Lung (tissue), 12 donors: Measurements from ENCODE around the gene KPNA2. TPM values are rescaled to one million over a fixed set of nuclear protein-coding genes. Genes with fewer than 3 reads are reported as not detected.

Source experiments
- ATAC-seq: fragments of 200-7000 bp; cut with Tn5 transposase; one replicate; pipeline ENCODE4 v1.9.1; 2020; ENCODE audit warnings: moderate number of reproducible peaks; ENCODE audit not compliant: insufficient read depth, low FRiP score
- DNase-seq, 3 donors: peaks; one replicate each; pipeline ENCODE4 v3.0.0-alpha.2; 2013 to 2017
- H3K27ac ChIP-seq, 2 donors: one replicate each; pipeline ENCODE4 v1.5.1; 2013; ENCODE audit warnings: mild to moderate bottlenecking in 2 of 2, moderate library complexity in 2 of 2, control low read depth in 1 of 2, inconsistent platforms in 1 of 2, low read depth in 1 of 2, low read length in 1 of 2
- H3K27me3 ChIP-seq, 3 donors: one replicate each; pipeline ENCODE4 v1.5.1; 2013; ENCODE audit warnings: low read length in 2 of 3; ENCODE audit not compliant: control insufficient read depth in 3 of 3, insufficient read depth in 3 of 3
- H3K36me3 ChIP-seq, 4 donors: one replicate each; pipeline ENCODE4 v1.5.1; 2013; ENCODE audit warnings: low read length in 4 of 4, mild to moderate bottlenecking in 1 of 4, moderate library complexity in 1 of 4; ENCODE audit not compliant: control insufficient read depth in 4 of 4, insufficient read depth in 4 of 4
- H3K4me1 ChIP-seq, 5 donors: one replicate each; pipeline ENCODE4 v1.5.1; 2013; ENCODE audit warnings: low read length in 5 of 5, mild to moderate bottlenecking in 2 of 5, moderate library complexity in 1 of 5; ENCODE audit not compliant: control insufficient read depth in 5 of 5, insufficient read depth in 5 of 5
- H3K4me3 ChIP-seq: one replicate; pipeline ENCODE4 v1.5.1; 2013; ENCODE audit warnings: mild to moderate bottlenecking, control low read depth, moderate library complexity
- H3K9ac ChIP-seq, 2 donors: one replicate each; pipeline ENCODE4 v1.5.1; 2013; ENCODE audit warnings: low read length in 2 of 2, control low read depth in 1 of 2; ENCODE audit not compliant: insufficient read depth in 1 of 2
- H3K9me3 ChIP-seq, 4 donors: one replicate each; pipeline ENCODE4 v1.5.1; 2013; ENCODE audit warnings: low read length in 3 of 4, mild to moderate bottlenecking in 1 of 4, moderate library complexity in 1 of 4; ENCODE audit not compliant: control insufficient read depth in 4 of 4, insufficient read depth in 3 of 4
- CTCF ChIP-seq: IDR thresholded peaks from 2 replicates; pipeline ENCODE4 v1.5.1; 2012; ENCODE audit warnings: mild to moderate bottlenecking; ENCODE audit errors: control extremely low read depth, extremely low read depth
- WGBS, 2 donors: extraction: QIAGEN DNeasy Blood & Tissue Kit; methylation state at CpG; one replicate each; pipeline ENCODE4 v1.1.7; 2013; 5-methylcytosine and 5-hydroxymethylcytosine counted together
- polyA plus RNA-seq, 2 donors: library from polyadenylated mRNA; stranded (reverse); fragments of 200-250 nt; gene quantifications; one replicate each; pipeline ENCODE4 v1.2.1, GENCODE V29; 2013
- total RNA-seq, 2 donors: library from RNA; depleted of rRNA in 1 of 2; stranded (reverse); fragments of >200 nt in 1 of 2; gene quantifications; one replicate each; pipeline ENCODE4 v1.2.1, GENCODE V29; 2014 to 2021
- donor health status: control.
- donor health status: control.
- donor health status: Bipolar disorder and iron deficiency.
- donor health status: healthy.
- donor health status: DM: yes; HTN: yes; CAD: no.

The KPNA2 gene
- total and polyA plus RNA-seq, 4 donors = 16.1 to 24.4 (median 18.8) TPM

- no peak overlapping the region for H3K9ac ChIP-seq
- H3K4me3 ChIP-seq = no peak overlapping the region
- no peaks in the 10 kb centered on the region for H3K36me3 ChIP-seq
- H3K4me1 ChIP-seq = peaks cover 0 to 7% (median 3%) of the 10 kb centered on the region in 5 donors
- DNase-seq (peak in 1 of 3 donors; percentile 49), ATAC-seq (peak; percentile 78)
- WGBS, 2 donors = 15 to 41% methylated on average over 3 of the region's 3 CpGs
- TF ChIP-seq CTCF = no peak
- H3K27me3 ChIP-seq = no peaks in the 10 kb centered on the region
- no peaks in the 10 kb centered on the region for H3K9me3 ChIP-seq
- peak overlapping the region in 1 of 2 donors; percentile 46 for H3K27ac ChIP-seq
These were observed 54.3 kb downstream of the KPNA2 start for GRCh38 chr17:68089881-68090280.

- no peaks in the 10 kb centered on the region for H3K36me3 ChIP-seq
- H3K27me3 ChIP-seq = no peaks in the 10 kb centered on the region
- no peak overlapping the region for H3K4me3 ChIP-seq
- H3K27ac ChIP-seq = no peak overlapping the region
- no peak for TF ChIP-seq CTCF
- peaks cover 0 to 2% (median 0%) of the 10 kb centered on the region in 5 donors for H3K4me1 ChIP-seq
- WGBS, 2 donors = 92 to 96% methylated on average over 11 of the region's 11 CpGs
- ATAC-seq (no peak), DNase-seq (no peak)
- no peak overlapping the region for H3K9ac ChIP-seq
- no peaks in the 10 kb centered on the region for H3K9me3 ChIP-seq
These were observed 59.0 kb downstream of the KPNA2 start for GRCh38 chr17:68094481-68095078.

- H3K9me3 ChIP-seq = no peaks in the 10 kb centered on the region
- no peak for TF ChIP-seq CTCF
- no peaks in the 10 kb centered on the region for H3K27me3 ChIP-seq
- DNase-seq (no peak), ATAC-seq (no peak)
- 89 to 90% methylated on average over 10 of the region's 10 CpGs for WGBS, 2 donors
- H3K9ac ChIP-seq = no peak overlapping the region
- H3K4me1 ChIP-seq = no peaks in the 10 kb centered on the region
- H3K36me3 ChIP-seq = no peaks in the 10 kb centered on the region
- H3K4me3 ChIP-seq = no peak overlapping the region
- no peak overlapping the region for H3K27ac ChIP-seq
These were observed 59.8 kb downstream of the KPNA2 start for GRCh38 chr17:68095205-68095811.
